Activated CD4-positive, alpha-beta T cell treated with anti-CD3 and anti-CD28 coated beads for 48 hours (primary cell): ENCODE measurements around the gene ST8SIA1.

Experiments
- DNase-seq: peaks from one replicate; pipeline ENCODE4 v3.0.0-alpha.2; 2020

Gene ST8SIA1

DNA sequence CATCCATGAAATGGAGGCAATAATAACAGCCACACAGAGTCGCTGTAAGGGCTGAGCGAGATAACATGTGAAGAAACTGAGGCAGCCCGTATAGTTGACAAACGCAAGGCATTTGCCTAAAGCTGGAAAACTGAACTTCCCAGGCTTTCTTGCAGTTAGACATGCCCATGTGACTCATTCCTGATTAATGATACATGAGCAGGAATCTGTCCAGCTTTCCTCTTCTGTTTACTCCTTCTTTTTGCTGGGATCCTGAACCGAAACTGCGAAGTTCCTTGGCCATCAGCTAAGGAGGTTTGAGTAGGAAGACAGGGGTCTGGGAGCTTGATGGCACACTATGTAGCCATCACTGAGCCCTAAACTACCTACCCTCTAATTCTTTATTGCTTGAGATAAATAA lies 52.2 kb downstream of the ST8SIA1 start:
- DNase-seq = no peak

DNA sequence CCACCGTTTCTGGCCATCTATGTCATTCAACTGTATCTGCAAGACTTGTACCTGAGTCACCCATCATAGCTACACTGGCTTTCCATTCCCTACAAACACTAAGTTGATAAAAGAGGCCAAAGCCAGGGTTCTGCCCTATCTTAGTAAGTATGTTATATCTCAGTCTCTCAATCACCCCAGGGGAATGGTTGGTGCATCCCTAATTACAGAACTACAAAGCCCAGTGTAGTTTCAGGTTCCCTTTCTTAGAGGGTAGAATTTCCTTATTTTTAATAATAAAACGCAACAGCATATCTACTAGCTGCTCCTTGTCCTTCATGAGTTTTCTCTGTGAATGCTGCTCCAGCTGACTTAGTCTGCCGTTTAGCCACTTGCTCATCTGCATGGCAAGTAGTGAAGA lies 57.6 kb downstream of the ST8SIA1 start:
- DNase-seq = no peak

DNA sequence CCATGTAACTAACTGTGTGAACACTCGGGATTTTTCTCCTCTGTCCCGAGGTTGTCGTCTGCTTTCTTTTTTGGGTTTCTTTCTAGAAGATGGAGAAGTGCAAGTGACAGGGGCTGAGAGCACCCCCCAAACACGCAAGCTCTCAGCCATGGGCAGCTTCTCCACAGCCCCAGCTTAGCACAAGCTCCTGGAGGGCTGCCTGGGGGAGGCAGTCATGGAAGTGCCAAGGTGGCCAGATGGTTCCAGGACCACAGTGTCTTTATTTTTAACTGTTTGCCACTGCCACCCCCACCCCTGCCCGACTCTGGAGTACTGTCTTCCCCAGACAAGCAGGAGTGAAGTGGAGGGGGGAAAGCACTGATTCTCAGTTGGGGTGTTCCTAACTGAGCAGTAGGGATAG lies 58.2 kb downstream of the ST8SIA1 start:
- no peak for DNase-seq

DNA sequence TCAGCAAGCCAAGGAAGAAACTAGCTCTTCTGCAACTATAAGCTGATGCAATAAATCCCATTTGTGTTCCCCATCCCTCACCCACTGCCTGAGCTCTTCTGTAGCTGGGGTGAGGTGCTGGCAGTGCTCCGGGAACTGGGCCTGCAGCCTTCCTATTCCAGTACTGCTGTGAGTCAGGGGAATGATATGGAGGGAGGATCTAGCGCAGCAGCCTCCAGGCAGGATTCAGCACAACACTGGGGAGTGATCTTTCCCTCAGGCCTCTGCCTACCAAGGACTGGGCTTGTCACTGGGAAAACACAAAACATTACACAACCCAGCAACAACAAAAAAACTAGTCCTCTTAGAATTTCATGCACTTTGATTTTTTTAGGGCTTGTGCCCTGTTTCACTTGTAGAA lies 58.7 kb downstream of the ST8SIA1 start:
- no peak for DNase-seq

GRCh38 chr12:22272335-22273151 lies 62.0 kb downstream of the ST8SIA1 start:
- DNase-seq = no peak

DNA sequence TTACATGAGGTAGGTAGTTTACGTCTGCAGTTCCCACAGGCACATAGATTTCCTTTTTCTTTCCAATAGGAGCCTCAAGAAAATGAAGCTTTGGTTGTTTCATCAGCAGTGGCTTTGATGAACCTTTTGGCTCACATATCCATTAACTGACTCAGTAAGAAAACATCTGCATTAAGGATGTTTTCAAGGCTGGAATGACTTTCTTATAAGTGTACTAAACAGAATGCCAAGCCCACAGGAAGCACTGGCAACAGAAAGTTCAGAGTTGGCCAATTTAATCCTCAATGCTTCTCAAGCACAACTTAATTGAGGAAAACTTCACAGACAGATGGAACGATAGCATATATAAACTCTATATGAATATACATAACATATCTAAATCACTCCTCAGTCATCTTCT lies 63.5 kb downstream of the ST8SIA1 start:
- no peak for DNase-seq

DNA sequence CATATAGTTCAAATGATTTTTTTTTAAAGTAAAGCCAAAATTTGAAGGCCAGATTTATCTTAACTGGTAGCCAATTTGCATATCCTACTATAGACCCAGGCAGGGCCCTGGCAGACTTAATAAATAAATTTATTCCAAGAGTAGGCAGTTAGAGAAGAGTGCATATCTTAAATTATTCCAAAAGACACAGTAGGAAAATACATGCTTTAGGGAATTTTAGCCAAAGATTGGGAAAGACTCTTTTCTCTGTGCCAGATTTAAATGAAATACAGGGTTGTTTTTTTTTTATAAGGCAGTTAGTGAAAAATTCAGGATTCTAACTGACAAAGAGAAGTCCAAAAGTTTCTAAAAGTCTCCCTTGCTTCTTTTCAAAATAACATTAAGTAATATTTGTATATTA lies 65.5 kb downstream of the ST8SIA1 start:
- DNase-seq = no peak

DNA sequence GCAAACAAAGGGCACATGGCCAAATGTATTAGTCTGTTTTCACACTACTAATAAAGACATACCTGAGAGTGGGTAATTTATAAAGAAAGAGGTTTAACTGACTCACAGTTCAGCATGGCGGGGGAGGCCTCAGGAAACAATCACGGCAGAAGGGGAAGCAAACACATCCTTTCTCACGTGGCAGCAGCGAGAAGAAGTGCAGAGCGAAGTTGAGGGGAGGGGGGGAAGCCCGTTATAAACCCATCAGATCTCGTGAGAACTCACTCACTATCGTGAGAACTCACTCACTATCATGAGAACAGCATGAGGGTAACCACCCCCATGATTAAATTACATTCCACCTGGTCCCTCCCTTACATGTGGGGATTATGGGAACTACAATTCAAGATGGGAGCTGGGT lies 66.1 kb downstream of the ST8SIA1 start:
- no peak for DNase-seq

GRCh38 chr12:22266101-22266500 lies 68.4 kb downstream of the ST8SIA1 start:
- no peak for DNase-seq

DNA sequence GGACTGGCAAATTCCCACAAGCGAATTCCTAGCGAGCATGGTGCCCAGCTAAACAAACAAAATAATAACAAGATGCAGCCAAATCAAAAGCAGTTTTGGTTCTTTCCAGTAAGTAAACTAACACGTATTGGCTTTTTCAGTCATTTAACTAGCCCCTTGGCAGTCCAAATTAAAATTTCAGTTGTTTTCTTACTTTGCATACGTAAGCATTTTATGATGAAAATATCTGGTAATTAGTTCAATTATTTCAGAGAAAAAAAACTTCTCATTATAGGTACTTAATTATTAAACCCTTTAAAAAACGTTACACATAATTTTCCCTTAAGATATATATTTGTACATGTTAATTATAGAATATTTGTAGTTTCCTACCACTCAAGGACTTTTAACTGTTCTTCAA lies 70.1 kb downstream of the ST8SIA1 start:
- no peak for DNase-seq

GRCh38 chr12:22262309-22262708 lies 72.2 kb downstream of the ST8SIA1 start:
- DNase-seq = no peak

GRCh38 chr12:22257100-22257499 lies 77.4 kb downstream of the ST8SIA1 start:
- DNase-seq = no peak

DNA sequence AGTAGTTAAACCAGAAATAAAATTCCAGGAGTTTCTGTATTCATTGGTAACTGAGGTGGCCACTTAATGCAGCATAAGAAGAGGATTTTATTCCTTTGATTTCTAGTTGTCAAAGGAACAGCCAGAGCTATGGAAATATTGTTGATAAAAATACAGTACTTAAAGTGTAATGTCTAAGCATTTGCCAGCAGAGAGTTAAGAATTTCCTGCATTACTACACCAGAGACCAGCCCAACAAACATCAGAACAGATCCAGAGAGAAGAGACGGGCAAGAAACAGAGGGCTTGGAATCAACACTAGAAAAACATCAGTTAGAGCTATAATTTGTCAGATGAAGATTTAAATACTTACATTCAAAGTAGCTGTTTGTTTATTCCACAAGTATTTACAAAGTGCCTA lies 77.9 kb downstream of the ST8SIA1 start:
- DNase-seq = no peak

GRCh38 chr12:22256041-22256441 lies 78.5 kb downstream of the ST8SIA1 start:
- DNase-seq = no peak

DNA sequence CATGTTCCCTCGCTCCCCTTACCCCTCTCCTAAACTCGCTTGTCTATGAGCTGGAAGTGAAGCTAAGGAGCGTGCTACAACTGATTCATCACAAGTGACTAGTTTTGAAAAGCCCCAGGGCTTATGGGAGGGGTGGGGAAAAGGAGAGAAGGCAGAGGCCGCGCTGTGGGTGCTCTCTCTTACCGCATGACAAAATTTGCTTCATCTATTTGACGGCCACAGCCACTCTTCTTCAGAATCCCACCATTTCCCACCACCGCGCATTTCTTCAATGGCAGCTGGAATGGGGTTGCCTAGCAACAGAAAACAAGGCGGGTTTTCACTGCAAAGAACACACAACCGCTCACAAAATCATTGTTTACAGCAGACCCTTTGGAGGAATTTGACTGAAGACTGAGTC lies 79.4 kb downstream of the ST8SIA1 start:
- no peak for DNase-seq

DNA sequence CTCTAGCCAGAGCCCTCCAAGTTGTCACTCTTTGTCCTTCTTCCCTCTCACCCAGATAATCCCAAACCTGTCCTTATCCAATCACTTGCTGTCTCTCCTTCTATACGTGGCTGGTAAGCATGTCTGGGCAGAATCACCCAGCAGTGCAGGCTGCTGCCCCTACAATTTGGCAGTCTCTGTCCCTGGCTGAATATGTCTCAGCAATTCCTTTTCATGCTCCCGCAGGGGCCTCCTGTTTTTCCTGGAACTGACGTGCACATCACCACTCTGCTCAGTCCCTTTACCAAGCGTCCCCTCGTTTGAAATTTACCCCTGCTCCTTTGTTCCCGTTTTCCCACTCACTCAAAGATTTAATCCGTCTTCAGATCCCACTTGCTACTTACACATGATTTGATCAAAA lies 80.0 kb downstream of the ST8SIA1 start:
- no peak for DNase-seq

DNA sequence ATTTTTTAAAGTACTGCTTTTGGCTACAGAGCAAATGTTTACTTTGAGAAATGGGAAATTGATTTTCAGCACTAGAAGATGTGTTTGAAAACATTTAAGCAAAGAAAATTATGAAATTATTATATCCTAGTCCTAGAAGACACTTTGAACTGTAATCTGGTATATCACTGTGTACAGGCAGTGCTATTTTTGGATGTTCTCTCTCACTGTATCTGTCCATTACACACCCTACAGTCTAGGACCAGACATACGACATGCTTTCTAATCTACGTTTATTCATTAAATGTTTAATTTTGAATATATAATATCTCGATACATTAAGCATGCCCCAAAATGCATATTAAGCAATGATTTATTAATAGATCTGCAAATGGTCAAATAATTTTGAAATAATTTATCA lies 82.5 kb downstream of the ST8SIA1 start:
- no peak for DNase-seq

DNA sequence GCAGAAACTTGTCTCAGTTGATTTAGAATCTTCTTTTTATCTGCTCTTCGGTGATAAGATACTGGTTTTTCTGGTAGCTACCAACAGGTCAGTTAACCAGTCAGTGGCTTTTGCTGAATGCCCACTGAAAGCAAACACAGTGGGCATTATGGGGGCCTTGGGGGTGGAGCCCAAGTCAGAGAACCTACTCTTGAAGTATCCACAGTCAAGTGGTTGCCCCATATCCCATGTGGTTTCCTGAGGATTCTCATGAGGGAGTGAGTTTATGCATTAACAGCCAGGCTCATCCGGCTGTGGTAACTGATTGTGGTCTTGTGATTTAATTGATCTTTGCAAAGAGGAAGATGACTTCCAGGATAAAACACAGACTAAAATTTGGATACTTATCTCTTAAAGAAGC lies 83.7 kb downstream of the ST8SIA1 start:
- no peak for DNase-seq

DNA sequence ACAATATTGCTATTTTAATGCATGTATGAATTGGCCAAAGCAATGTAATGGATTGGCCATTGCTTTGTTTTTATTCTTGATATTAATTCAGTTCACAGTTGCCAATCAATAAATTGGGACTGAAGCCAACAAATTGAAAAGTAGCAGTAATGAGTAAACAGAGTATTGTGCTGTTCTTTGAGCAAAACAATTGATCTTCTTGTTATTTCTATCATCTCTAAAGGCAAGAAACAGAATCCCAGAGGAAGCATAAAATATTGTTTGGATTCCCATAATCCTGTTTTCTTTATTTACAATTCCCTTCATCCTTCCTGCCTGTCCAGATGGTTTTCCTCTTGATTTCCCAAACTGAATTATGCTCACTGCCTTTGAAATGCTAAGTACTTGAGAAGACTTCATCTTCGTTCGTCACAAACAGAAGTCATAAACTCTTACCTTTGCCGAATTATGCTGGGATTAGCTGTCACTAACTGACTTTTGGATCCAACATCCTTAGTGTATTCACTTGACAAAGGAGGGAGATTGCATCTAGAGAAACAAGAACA lies 85.9 kb downstream of the ST8SIA1 start:
- DNase-seq = no peak

DNA sequence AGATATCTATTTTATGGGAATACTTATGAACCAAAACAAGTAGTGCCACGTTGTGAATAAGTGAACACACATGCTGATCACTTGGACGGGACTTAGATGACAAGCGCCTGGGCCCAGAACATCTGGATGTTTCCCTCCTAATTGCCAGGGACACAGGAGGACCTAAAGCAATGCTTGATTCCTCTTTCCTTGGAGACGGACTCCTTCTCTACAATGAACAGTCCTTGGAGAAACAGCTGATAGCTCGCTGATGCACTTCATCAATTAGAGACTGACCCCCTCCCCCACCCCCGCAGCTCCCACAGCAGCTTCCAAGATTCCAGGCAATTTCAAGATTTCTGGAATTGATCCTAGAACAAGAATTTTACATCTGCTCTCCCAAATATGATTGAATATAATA lies 86.4 kb downstream of the ST8SIA1 start:
- no peak for DNase-seq

- DNase-seq = no peak
Measured at GRCh38 chr12:22246217-22246846, 88.2 kb downstream of the ST8SIA1 start.

- no peak for DNase-seq
Measured at GRCh38 chr12:22242726-22243125, 91.8 kb downstream of the ST8SIA1 start.

DNA sequence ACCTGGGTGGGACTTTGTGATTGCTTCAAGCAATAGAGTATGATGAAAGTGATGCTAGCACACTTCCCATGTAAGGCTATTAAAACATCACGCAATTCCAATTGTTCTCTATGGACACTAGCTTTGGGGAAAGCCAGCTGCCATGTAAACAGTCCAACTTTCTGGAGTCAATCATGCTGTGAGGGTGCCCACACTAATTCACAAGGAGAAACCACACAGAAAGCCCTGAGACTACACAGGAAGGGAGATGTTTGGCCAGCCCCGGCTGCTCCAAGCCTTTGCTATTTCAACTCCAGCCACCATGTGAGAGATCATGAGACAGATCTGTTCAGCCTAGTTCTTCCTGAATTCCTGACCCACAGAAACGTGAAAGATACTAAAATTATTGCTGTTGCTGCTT lies 96.3 kb downstream of the ST8SIA1 start:
- DNase-seq = no peak

- DNase-seq = no peak
Measured at GRCh38 chr12:22234561-22234960, 99.9 kb downstream of the ST8SIA1 start.

DNA sequence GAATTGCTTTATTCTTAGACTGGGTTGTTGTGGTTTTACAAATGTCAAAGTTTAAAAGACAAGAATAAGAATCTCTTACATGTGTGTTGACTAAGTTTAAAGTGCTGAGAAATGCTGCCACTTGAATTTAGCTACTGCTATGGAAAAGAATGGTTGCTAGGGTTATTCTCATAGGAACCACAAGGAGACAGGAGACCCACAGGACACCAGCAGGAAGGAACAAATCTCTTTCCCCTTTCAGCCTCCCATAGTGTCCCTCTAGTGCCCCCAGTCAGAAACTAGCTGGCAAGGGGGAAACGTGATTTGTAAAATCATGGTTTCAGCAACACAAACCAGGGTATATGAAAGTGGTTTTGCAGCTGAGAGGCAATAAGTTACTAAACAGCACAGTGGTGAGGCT lies 102.7 kb downstream of the ST8SIA1 start:
- no peak for DNase-seq
